HepG2 (cell line): ENCODE measurements around the gene FAM118B. TPM values are rescaled to one million over a fixed set of nuclear protein-coding genes. Genes with fewer than 3 reads are reported as not detected.
A peak's percentile ranks its signal among the peaks of the same experiment; 100 is the strongest.

Experiments used
- BATF2 ChIP-seq: sonication (generic); formaldehyde crosslinking; IDR thresholded peaks from 2 replicates; pipeline ENCODE4 v1.8.0; 2022; ENCODE audit warnings: mild to moderate bottlenecking, missing genetic modification reagents, moderate library complexity
- CENPT ChIP-seq: sonication (generic); formaldehyde crosslinking; IDR thresholded peaks from 2 replicates; pipeline ENCODE4 v1.8.0; 2022; ENCODE audit warnings: low read depth, mild to moderate bottlenecking, moderate library complexity, missing genetic modification reagents
- EED ChIP-seq: sonication (generic); formaldehyde crosslinking; IDR thresholded peaks from 2 replicates; pipeline ENCODE4 v1.5.0; 2020; ENCODE audit warnings: mild to moderate bottlenecking, missing genetic modification reagents
- ELF1 ChIP-seq: sonication (generic); formaldehyde crosslinking; IDR thresholded peaks from 2 replicates; pipeline ENCODE4 v1.4.0; 2020; ENCODE audit warnings: missing genetic modification reagents
- ETV5 ChIP-seq: IDR thresholded peaks from 2 replicates; pipeline ENCODE4 v1.6.1; 2018; ENCODE audit warnings: missing biosample characterization, missing genetic modification reagents, inconsistent platforms, borderline replicate concordance
- FIP1L1 ChIP-seq: fragments of 200-400 bp; formaldehyde crosslinking; IDR thresholded peaks from 2 replicates; pipeline ENCODE4 v1.6.1; 2018; ENCODE audit warnings: low read depth, mild to moderate bottlenecking, low read length, moderate library complexity, borderline replicate concordance; ENCODE audit not compliant: insufficient read depth
- GLI4 ChIP-seq: sonication (generic); formaldehyde crosslinking; IDR thresholded peaks from 2 replicates; pipeline ENCODE4 v1.5.1; 2020; ENCODE audit warnings: missing genetic modification reagents, mild to moderate bottlenecking, moderate library complexity, borderline replicate concordance
- HIC2 ChIP-seq: sonication (generic); formaldehyde crosslinking; IDR thresholded peaks from 2 replicates; pipeline ENCODE4 v1.9.0; 2022; ENCODE audit warnings: low read depth, missing genetic modification reagents
- JDP2 ChIP-seq: sonication (generic); formaldehyde crosslinking; IDR thresholded peaks from 2 replicates; pipeline ENCODE4 v1.8.1; 2022; ENCODE audit warnings: missing genetic modification reagents, borderline replicate concordance
- MTF2 ChIP-seq: sonication (generic); formaldehyde crosslinking; IDR thresholded peaks from 2 replicates; pipeline ENCODE4 v1.5.0; 2020; ENCODE audit warnings: missing genetic modification reagents, borderline replicate concordance
- MXD1 ChIP-seq: sonication (generic); formaldehyde crosslinking; IDR thresholded peaks from 2 replicates; pipeline ENCODE4 v1.4.0; 2020; ENCODE audit warnings: mild to moderate bottlenecking, missing genetic modification reagents
- SATB2 ChIP-seq: sonication (generic); formaldehyde crosslinking; IDR thresholded peaks from 2 replicates; pipeline ENCODE4 v1.5.0; 2020; ENCODE audit warnings: missing genetic modification reagents
- SMC3 ChIP-seq: IDR thresholded peaks from 2 replicates; pipeline ENCODE4 v1.6.1; 2011; ENCODE audit warnings: low read length, improper control_type of control experiment
- TBX3 ChIP-seq: fragments of 450-650 bp; IDR thresholded peaks from 2 replicates; pipeline ENCODE4 v1.6.1; 2017; ENCODE audit warnings: antibody characterized with exemption, mild to moderate bottlenecking, inconsistent platforms, borderline replicate concordance
- TEAD3 ChIP-seq: optimal IDR thresholded peaks from 2 replicates; pipeline ENCODE3; 2016; ENCODE audit warnings: borderline replicate concordance
- TOPORS ChIP-seq: sonication (generic); formaldehyde crosslinking; IDR thresholded peaks from 2 replicates; pipeline ENCODE4 v1.8.0; 2023; ENCODE audit warnings: mild to moderate bottlenecking, missing genetic modification reagents
- XRCC5 ChIP-seq: fragments of 200-400 bp; formaldehyde crosslinking; optimal IDR thresholded peaks from 2 replicates; pipeline ENCODE3; 2017; ENCODE audit warnings: mild to moderate bottlenecking, low read length
- ZBTB7A ChIP-seq: sonication (generic); formaldehyde crosslinking; IDR thresholded peaks from 2 replicates; pipeline ENCODE4 v1.8.0; 2022; ENCODE audit warnings: mild to moderate bottlenecking, missing genetic modification reagents
- ZNF350 ChIP-seq: sonication (generic); formaldehyde crosslinking; IDR thresholded peaks from 2 replicates; pipeline ENCODE4 v1.4.0; 2020; ENCODE audit warnings: mild to moderate bottlenecking, low read depth, missing genetic modification reagents, borderline replicate concordance
- ZNF382 ChIP-seq: sonication (generic); formaldehyde crosslinking; IDR thresholded peaks from 2 replicates; pipeline ENCODE4 v1.5.0; 2020; ENCODE audit warnings: missing genetic modification reagents, mild to moderate bottlenecking, borderline replicate concordance
- ZNF44 ChIP-seq: sonication (generic); formaldehyde crosslinking; IDR thresholded peaks from 2 replicates; pipeline ENCODE4 v1.5.1; 2020; ENCODE audit warnings: mild to moderate bottlenecking, missing genetic modification reagents
- ZNF557 ChIP-seq: sonication (generic); formaldehyde crosslinking; IDR thresholded peaks from 2 replicates; pipeline ENCODE4 v1.4.0; 2020; ENCODE audit warnings: missing genetic modification reagents
- ZNF790 ChIP-seq: sonication (generic); formaldehyde crosslinking; IDR thresholded peaks from 2 replicates; pipeline ENCODE4 v1.8.0; 2022; ENCODE audit warnings: missing genetic modification reagents, mild to moderate bottlenecking, borderline replicate concordance
- ZNF891 ChIP-seq: sonication (generic); formaldehyde crosslinking; IDR thresholded peaks from 2 replicates; pipeline ENCODE4 v1.5.0; 2020; ENCODE audit warnings: mild to moderate bottlenecking, missing genetic modification reagents
- polyA plus RNA-seq, 8 experiments: library from polyadenylated mRNA; depleted of rRNA in 3 of 8; stranded (reverse) in 7 of 8; unstranded in 1 of 8; fragments of >200 nt; fragmentation: Illumina TruSeq in 4 of 8; extraction: Trizol in 4 of 8; gene quantifications; 2 replicates each; pipeline versions ENCODE4 v1.2.1 to v1.2.3, GENCODE V29; 2011 to 2016; ENCODE audit warnings: low read depth in 4 of 8, missing spikeins in 1 of 8, mixed read lengths in 1 of 8; ENCODE audit not compliant: insufficient read depth in 1 of 8
- total RNA-seq, 5 experiments: library from RNA; depleted of rRNA; stranded (reverse); fragments of >200 nt; fragmentation: Illumina TruSeq; extraction: Trizol; gene quantifications; 2 replicates each; pipeline ENCODE4 v1.2.3, GENCODE V29; 2016; ENCODE audit warnings: low read depth in 1 of 5
- TF ChIP-seq, protein P1 (sequence below), 2 experiments: sonication (generic) in 1 of 2; formaldehyde crosslinking in 1 of 2; IDR thresholded peaks; 2 replicates each; pipeline versions ENCODE4 v1.4.0 to v1.6.1; 2018 to 2020; ENCODE audit warnings: missing genetic modification reagents in 2 of 2, borderline replicate concordance in 1 of 2, low read depth in 1 of 2, mild to moderate bottlenecking in 1 of 2, missing biosample characterization in 1 of 2

FAM118B gene
- total and polyA plus RNA-seq, 2 of the 13 experiments (the other 11 are each of a cell fraction or from before 2014, with no cell fraction given) = 10.2 to 25.7 TPM

DNA sequence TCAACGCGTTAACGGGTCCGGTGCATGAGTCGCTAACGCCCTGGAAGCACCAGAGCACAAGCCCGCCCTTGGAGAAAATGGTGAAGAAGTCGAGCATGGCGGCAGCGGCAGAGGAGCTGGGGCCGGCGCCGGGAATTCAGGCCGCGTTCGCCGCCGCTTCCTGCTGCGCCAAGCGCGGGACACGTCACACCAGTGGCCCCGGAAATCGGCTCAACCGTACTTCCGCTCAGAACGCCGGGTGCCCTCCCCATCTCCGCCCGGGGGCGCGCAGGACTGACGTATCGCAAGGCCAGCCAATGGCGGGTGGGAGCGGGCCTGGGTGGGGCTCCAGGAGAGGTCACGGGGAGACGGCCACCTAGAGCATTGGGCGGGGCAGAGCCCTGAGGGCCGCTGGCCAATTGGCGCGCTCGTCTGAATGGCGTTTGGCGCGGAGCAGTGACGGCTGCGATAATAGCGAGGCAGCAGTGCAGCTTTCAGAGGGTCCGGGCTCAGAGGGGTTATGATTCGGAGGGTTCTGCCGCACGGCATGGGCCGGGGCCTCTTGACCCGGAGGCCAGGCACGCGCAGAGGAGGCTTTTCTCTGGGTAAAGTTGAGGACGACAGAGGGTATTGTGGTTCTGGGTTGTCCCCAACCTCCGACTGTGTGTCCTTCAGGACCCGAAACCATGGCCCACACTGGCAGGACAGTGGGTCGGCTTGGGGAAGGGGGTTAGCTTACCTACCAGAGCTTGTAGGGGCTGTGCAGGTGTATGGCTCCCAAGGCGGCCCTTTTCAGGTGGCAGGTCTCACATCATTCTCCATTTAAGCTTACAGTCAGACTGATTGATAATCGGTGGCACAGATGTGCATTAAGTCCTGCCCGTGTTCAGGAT, 57.4 kb downstream of the FAM118B start, which contains the start of the genes FOXRED1 and SRPRA (continued):
- TF ChIP-seq ETV5 (peak; percentile 81), ZNF891 (peak; percentile 50; the same call in 1 of the 2 replicates), ZNF557 (CRISPR knock-in tag) (no peak), TBX3 (peak; percentile 12; the same call in 1 of the 2 replicates), ZNF44 (CRISPR knock-in tag) (peak; percentile 75; the same call in 1 of the 2 replicates), MTF2 (CRISPR knock-in tag) (no peak), EED (CRISPR knock-in tag) (no peak), FIP1L1 (no peak), MXD1 (CRISPR knock-in tag) (peak; percentile 45; the same call in 1 of the 2 replicates), TEAD3 (peak; percentile 20), JDP2 (CRISPR knock-in tag) (no peak), ZBTB7A (no peak), HIC2 (CRISPR knock-in tag) (no peak), BATF2 (CRISPR knock-in tag) (no peak), GLI4 (CRISPR knock-in tag) (peak; percentile 84; the same call in 1 of the 2 replicates), TOPORS (CRISPR knock-in tag) (no peak), SATB2 (CRISPR knock-in tag) (peak; percentile 74; the same call in 1 of the 2 replicates), ZNF382 (CRISPR knock-in tag) (no peak), SMC3 (no peak), ELF1 (CRISPR knock-in tag) (peak; percentile 97), CENPT (no peak), XRCC5 (peak; percentile 53), ZNF350 (CRISPR knock-in tag) (peak; percentile 93), ZNF790 (no peak)
- TF ChIP-seq, protein P1, sequence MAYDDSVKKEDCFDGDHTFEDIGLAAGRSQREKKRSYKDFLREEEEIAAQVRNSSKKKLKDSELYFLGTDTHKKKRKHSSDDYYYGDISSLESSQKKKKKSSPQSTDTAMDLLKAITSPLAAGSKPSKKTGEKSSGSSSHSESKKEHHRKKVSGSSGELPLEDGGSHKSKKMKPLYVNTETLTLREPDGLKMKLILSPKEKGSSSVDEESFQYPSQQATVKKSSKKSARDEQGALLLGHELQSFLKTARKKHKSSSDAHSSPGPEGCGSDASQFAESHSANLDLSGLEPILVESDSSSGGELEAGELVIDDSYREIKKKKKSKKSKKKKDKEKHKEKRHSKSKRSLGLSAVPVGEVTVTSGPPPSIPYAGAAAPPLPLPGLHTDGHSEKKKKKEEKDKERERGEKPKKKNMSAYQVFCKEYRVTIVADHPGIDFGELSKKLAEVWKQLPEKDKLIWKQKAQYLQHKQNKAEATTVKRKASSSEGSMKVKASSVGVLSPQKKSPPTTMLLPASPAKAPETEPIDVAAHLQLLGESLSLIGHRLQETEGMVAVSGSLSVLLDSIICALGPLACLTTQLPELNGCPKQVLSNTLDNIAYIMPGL (CRISPR knock-in tag; IDR thresholded peaks at IDR 0.05; ENCODE audit: borderline replicate concordance in 1 of 2, low read depth in 1 of 2) = peak; percentile 46 to 79; a peak in 3 of 4 replicates
